B cell (primary cell): ENCODE data around the gene ACOXL. TPM values are rescaled to one million over a fixed set of nuclear protein-coding genes. Genes with fewer than 3 reads are reported as not detected.

Experiments used
- ATAC-seq: fragments of 200-7000 bp; cut with Tn5 transposase; one replicate; pipeline ENCODE4 v1.10.0; 2021; ENCODE audit warnings: low read depth, mild to moderate bottlenecking, moderate number of reproducible peaks, moderate library complexity
- CTCF ChIA-PET: fragments of 350-600 bp; sonication (Branson Sonifier 250); formaldehyde crosslinking; loops from one replicate; lab custom pipeline; 2021; ENCODE audit warnings: antibody characterized with exemption, inconsistent platforms; lab: Charles Lee
- POLR2A ChIA-PET: fragments of 350-600 bp; sonication (Branson Sonifier 250); formaldehyde crosslinking; loops from one replicate; lab custom pipeline; 2021; ENCODE audit warnings: antibody characterized with exemption; lab: Charles Lee
- DNase-seq: peaks from one replicate; pipeline ENCODE4 v3.0.0; 2013
- H2AFZ ChIP-seq: 2 replicates; pipeline ENCODE4 v1.6.1; 2012; ENCODE audit warnings: mild to moderate bottlenecking, low read depth, low read length; ENCODE audit not compliant: insufficient read depth, poor library complexity, severe bottlenecking
- H3K27ac ChIP-seq, 2 donors: 1 replicate in 1 of 2; 2 replicates in 1 of 2; pipeline ENCODE4 v1.5.1; 2012 to 2013; ENCODE audit warnings: low read length in 2 of 2, mild to moderate bottlenecking in 2 of 2, moderate library complexity in 1 of 2
- H3K27me3 ChIP-seq, 4 experiments: fragments of 200-600 bp in 1 of 4; sonication (generic) in 1 of 4; replicated peaks in 1 of 4; 1 replicate in 2 of 4; 2 replicates in 2 of 4; pipeline versions ENCODE4 v1.6.1 to v1.7.0; 2013 to 2016; ENCODE audit warnings: low read length in 3 of 4, mild to moderate bottlenecking in 2 of 4, mixed read lengths in 1 of 4, moderate library complexity in 1 of 4; ENCODE audit not compliant: insufficient read depth in 4 of 4, control insufficient read depth in 3 of 4; ENCODE audit errors: control extremely low read depth in 1 of 4
- H3K36me3 ChIP-seq, 2 experiments: replicated peaks in 1 of 2; 1 replicate in 1 of 2; 2 replicates in 1 of 2; pipeline versions ENCODE4 v1.6.1 to v1.7.1; 2013; ENCODE audit warnings: low read length in 1 of 2; ENCODE audit not compliant: insufficient read depth in 2 of 2, control insufficient read depth in 1 of 2; ENCODE audit errors: control extremely low read depth in 1 of 2, extremely low read depth in 1 of 2
- H3K4me1 ChIP-seq, 2 donors: fragments of 200-600 bp in 1 of 2; sonication (generic) in 1 of 2; 1 replicate in 1 of 2; 2 replicates in 1 of 2; pipeline versions ENCODE4 v1.5.1 to v1.6.1; 2013 to 2017; ENCODE audit warnings: low read length in 2 of 2; ENCODE audit not compliant: control insufficient read depth in 2 of 2, insufficient read depth in 2 of 2
- H3K4me2 ChIP-seq: replicated peaks from 2 replicates; pipeline ENCODE3; 2012; ENCODE audit warnings: mild to moderate bottlenecking, low read depth, low read length; ENCODE audit not compliant: poor library complexity, severe bottlenecking
- H3K4me3 ChIP-seq, 5 experiments: fragments of 200-600 bp in 1 of 5; sonication (generic) in 1 of 5; 1 replicate in 3 of 5; 2 replicates in 2 of 5; pipeline versions ENCODE4 v1.5.1 to v1.7.0; 2011 to 2016; ENCODE audit warnings: low read length in 4 of 5, mild to moderate bottlenecking in 4 of 5, low read depth in 2 of 5, control low read depth in 1 of 5, moderate library complexity in 1 of 5; ENCODE audit not compliant: insufficient read depth in 1 of 5; ENCODE audit errors: control extremely low read depth in 1 of 5, extremely low read depth in 1 of 5
- H3K79me2 ChIP-seq: fragments of 200-600 bp; sonication (generic); one replicate; pipeline ENCODE4 v1.6.0; 2016; ENCODE audit warnings: low read length; ENCODE audit not compliant: control insufficient read depth, insufficient read depth
- H3K9ac ChIP-seq: fragments of 200-600 bp; sonication (generic); 2 replicates; pipeline ENCODE4 v1.6.1; 2017; ENCODE audit warnings: mild to moderate bottlenecking, low read length, moderate library complexity
- H3K9me3 ChIP-seq, 3 donors: one replicate each; pipeline versions ENCODE4 v1.6.1 to v1.7.1; 2013; ENCODE audit warnings: low read length in 2 of 3; ENCODE audit not compliant: control insufficient read depth in 2 of 3, insufficient read depth in 1 of 3; ENCODE audit errors: control extremely low read depth in 1 of 3
- H4K20me1 ChIP-seq: 2 replicates; pipeline ENCODE4 v1.6.0; 2012; ENCODE audit warnings: mild to moderate bottlenecking, low read length; ENCODE audit not compliant: insufficient read depth, control insufficient read depth, poor library complexity, severe bottlenecking
- H3K27ac Mint-ChIP-seq: one replicate; pipeline ENCODE4 v1.8.0; 2021; ENCODE audit warnings: mixed read lengths
- H3K27me3 Mint-ChIP-seq: one replicate; pipeline ENCODE4 v1.8.0; 2021; ENCODE audit warnings: mixed read lengths
- H3K4me1 Mint-ChIP-seq: one replicate; pipeline ENCODE4 v1.8.0; 2021; ENCODE audit warnings: mixed read lengths
- H3K4me3 Mint-ChIP-seq: one replicate; pipeline ENCODE4 v1.8.0; 2021; ENCODE audit warnings: mixed read lengths
- H3K9me3 Mint-ChIP-seq: one replicate; pipeline ENCODE4 v1.8.0; 2022; ENCODE audit warnings: mixed read lengths; ENCODE audit not compliant: insufficient read depth
- EZH2 ChIP-seq: IDR thresholded peaks from 2 replicates; pipeline ENCODE4 v1.6.1; 2012; ENCODE audit warnings: borderline replicate concordance, low read depth, mild to moderate bottlenecking, moderate library complexity, low read length; ENCODE audit not compliant: insufficient read depth, poor library complexity, severe bottlenecking
- WGBS: methylation state at CpG from one replicate; pipeline ENCODE4 v1.1.5; 2013; ENCODE audit warnings: missing lambda C conversion rate; ENCODE audit not compliant: insufficient coverage; 5-methylcytosine and 5-hydroxymethylcytosine counted together
- intact Hi-C: fragments of 100-400 bp; cut with micrococcal nuclease; formaldehyde crosslinking; loops from one replicate; pipeline ENCODE4 v1.10.0; 2022
- polyA plus RNA-seq: library from polyadenylated mRNA; depleted of rRNA; stranded (reverse); fragments of >200 nt; gene quantifications from 2 replicates; pipeline ENCODE4 v1.2.3, GENCODE V29; 2012
- total RNA-seq, 2 donors: library from RNA; stranded (reverse); fragments of 120-200 nt in 1 of 2; gene quantifications; 1 replicate in 1 of 2; 2 replicates in 1 of 2; pipeline versions ENCODE4 v1.2.3 to v1.2.4, GENCODE V29; 2013 to 2022
- TF ChIP-seq, protein P1 (sequence below): fragments of 200-600 bp; IDR thresholded peaks from one replicate; pipeline ENCODE4 v1.8.0; 2022; ENCODE audit warnings: antibody characterized with exemption, mild to moderate bottlenecking

Gene ACOXL
- total and polyA plus RNA-seq, 2 donors (not counting 1 experiment from before 2014, with no cell fraction given), result 0.06 TPM; not detected in 1

DNA sequence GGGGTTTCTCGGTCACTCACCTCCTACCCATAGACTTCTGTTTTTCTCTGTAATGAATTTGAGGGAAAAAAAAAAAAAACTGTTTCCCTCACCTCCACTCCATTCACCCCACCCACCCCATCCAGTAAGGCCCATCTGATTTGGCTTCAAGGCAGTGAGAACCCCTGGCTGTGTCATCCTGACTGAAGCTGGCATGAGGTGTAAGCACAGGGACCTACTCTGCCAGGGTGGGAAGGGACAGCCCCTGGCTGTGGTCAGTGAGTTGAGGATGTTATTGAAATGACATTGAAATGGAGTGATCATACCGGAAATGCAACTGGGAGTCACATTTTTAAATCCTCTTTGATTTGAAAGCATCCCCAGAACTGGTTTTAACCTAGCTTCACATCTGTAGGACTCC is 369.2 kb downstream of the ACOXL start:
- Mint-ChIP-seq H3K27me3 (no peaks in the 10 kb centered on the region), H3K9me3 (no peaks in the 10 kb centered on the region), H3K4me1 (peaks cover 6% of the 10 kb centered on the region), H3K4me3 (no peak overlapping the region), H3K27ac (no peak overlapping the region)
- intact Hi-C loops, result no loop called here
- ChIA-PET POLR2A (no interaction called here), CTCF (no interaction called here)
- no peaks in the 10 kb centered on the region for H3K36me3 ChIP-seq
- TF ChIP-seq EZH2, result no peak
- TF ChIP-seq, protein P1, sequence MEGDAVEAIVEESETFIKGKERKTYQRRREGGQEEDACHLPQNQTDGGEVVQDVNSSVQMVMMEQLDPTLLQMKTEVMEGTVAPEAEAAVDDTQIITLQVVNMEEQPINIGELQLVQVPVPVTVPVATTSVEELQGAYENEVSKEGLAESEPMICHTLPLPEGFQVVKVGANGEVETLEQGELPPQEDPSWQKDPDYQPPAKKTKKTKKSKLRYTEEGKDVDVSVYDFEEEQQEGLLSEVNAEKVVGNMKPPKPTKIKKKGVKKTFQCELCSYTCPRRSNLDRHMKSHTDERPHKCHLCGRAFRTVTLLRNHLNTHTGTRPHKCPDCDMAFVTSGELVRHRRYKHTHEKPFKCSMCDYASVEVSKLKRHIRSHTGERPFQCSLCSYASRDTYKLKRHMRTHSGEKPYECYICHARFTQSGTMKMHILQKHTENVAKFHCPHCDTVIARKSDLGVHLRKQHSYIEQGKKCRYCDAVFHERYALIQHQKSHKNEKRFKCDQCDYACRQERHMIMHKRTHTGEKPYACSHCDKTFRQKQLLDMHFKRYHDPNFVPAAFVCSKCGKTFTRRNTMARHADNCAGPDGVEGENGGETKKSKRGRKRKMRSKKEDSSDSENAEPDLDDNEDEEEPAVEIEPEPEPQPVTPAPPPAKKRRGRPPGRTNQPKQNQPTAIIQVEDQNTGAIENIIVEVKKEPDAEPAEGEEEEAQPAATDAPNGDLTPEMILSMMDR, result no peak
- WGBS, result 80% methylated on average over 1 of the region's 2 CpGs
- H3K9me3 ChIP-seq, result no peaks in the 10 kb centered on the region
- DNase-seq, result no peak
- peaks cover 0 to 9% of the 10 kb centered on the region in 2 donors for H3K4me1 ChIP-seq
- H3K27me3 ChIP-seq, result no peaks in the 10 kb centered on the region
- no peak overlapping the region for H3K9ac ChIP-seq
- no peak overlapping the region for H2AFZ ChIP-seq
- no peak overlapping the region for H3K4me3 ChIP-seq
- H3K27ac ChIP-seq, result no peak overlapping the region
- no peak overlapping the region for H3K4me2 ChIP-seq
- H4K20me1 ChIP-seq, result no peaks in the 10 kb centered on the region
- ATAC-seq, result no peak
- H3K79me2 ChIP-seq, result no peaks in the 10 kb centered on the region

DNA sequence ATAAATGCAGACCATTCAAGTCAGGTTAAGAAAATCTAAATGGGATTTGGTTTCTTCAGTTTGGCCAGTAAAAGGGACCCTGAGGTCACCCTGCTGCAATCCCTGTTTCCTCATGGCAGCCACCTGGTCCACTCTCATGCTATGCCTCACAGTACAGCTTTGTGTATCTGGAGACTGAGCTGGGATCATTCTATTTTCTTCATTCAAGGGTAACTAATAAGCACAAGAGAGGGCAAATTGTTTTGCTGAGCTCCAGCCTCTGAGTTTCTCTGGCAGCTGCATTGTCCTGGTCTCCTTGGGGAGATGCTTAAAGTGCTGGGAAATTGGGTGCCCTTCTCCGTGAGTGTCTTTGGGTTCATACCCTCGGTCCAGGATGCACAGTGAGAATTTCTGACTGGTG is 369.8 kb downstream of the ACOXL start:
- TF ChIP-seq, protein P1, result no peak
- TF ChIP-seq EZH2, result no peak
- no peak overlapping the region for H2AFZ ChIP-seq
- H3K4me2 ChIP-seq, result no peak overlapping the region
- H3K9me3 ChIP-seq, result no peaks in the 10 kb centered on the region
- Mint-ChIP-seq H3K9me3 (no peaks in the 10 kb centered on the region), H3K4me3 (no peak overlapping the region), H3K27me3 (no peaks in the 10 kb centered on the region), H3K27ac (no peak overlapping the region), H3K4me1 (peaks cover 6% of the 10 kb centered on the region)
- POLR2A ChIA-PET, result no interaction called here
- no peak overlapping the region for H3K4me3 ChIP-seq
- intact Hi-C loops, result no loop called here
- H3K27ac ChIP-seq, result no peak overlapping the region
- no peaks in the 10 kb centered on the region for H4K20me1 ChIP-seq
- CTCF ChIA-PET, result no interaction called here
- no peaks in the 10 kb centered on the region for H3K27me3 ChIP-seq
- no CpG with 5 or more reads among the region's 2 CpGs for WGBS
- H3K9ac ChIP-seq, result no peak overlapping the region
- H3K4me1 ChIP-seq, result peaks cover 0 to 9% of the 10 kb centered on the region in 2 donors
- H3K36me3 ChIP-seq, result no peaks in the 10 kb centered on the region
- ATAC-seq (no peak), DNase-seq (no peak)
- H3K79me2 ChIP-seq, result no peaks in the 10 kb centered on the region
